ENCODE results near the gene LYPD1.

Gene LYPD1

GRCh38 chr2:132667706-132668105 is 2.3 kb downstream of the LYPD1 start:
- DNase-seq (ENCODE audit: low read depth) = no peak
- no peak for TF ChIP-seq CTCF (IDR thresholded peaks at IDR 0.05; ENCODE audit: control insufficient read depth, extremely low read depth, insufficient read depth)
- H3K4me3 ChIP-seq (ENCODE audit: low read depth, low read length) = no peak overlapping the region

- no peak for TF ChIP-seq CTCF (IDR thresholded peaks at IDR 0.05; ENCODE audit: control insufficient read depth, extremely low read depth, insufficient read depth)
- DNase-seq (ENCODE audit: low read depth) = no peak
- H3K4me3 ChIP-seq (ENCODE audit: low read depth, low read length) = no peak overlapping the region
These were observed 4.4 kb downstream of the LYPD1 start for GRCh38 chr2:132665401-132666140.

DNA sequence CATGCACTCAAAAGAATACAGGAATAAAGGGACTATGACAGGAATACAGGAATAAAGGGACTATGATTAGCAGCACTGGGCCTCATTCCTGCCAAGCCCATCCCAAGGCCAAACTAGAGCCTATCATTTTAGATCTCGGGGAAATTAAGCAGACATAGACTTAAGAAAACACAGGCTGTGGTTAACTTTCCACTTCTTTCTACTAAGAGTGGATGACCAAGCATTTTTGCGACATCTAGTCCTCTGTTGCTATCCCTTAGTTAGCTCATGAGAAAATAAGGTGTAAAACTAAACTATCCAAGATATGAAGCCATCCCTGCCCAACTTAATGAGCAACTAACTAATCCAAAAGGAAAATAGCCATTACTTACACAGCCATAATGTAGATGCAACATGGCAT is 5.9 kb downstream of the LYPD1 start:
- H3K4me3 ChIP-seq (ENCODE audit: low read depth, low read length) = no peak overlapping the region
- TF ChIP-seq CTCF (IDR thresholded peaks at IDR 0.05; ENCODE audit: control insufficient read depth, extremely low read depth, insufficient read depth) = no peak
- no peak for DNase-seq (ENCODE audit: low read depth)

DNA sequence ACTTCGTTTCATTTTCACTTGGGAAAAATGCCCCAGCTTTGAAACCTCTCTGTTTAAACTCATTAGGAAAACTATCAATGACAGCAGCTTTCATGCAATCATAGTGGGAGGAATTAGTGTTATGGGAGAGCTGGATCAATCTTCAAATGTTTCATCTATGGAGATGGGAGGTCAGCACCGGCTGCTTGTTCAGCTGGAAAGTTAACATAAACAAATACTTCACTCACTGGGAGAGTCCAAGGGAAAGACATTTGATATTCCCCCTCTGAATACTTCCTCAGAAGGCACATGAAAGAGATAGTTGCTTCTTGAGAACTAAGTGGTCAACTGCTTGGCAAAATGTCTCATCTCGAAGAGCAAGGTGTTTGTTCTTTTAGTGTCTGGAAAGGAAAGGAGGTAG is 7.3 kb downstream of the LYPD1 start:
- no peak for DNase-seq (ENCODE audit: low read depth)
- H3K4me3 ChIP-seq (ENCODE audit: low read depth, low read length) = no peak overlapping the region
- no peak for TF ChIP-seq CTCF (IDR thresholded peaks at IDR 0.05; ENCODE audit: control insufficient read depth, extremely low read depth, insufficient read depth)

DNA sequence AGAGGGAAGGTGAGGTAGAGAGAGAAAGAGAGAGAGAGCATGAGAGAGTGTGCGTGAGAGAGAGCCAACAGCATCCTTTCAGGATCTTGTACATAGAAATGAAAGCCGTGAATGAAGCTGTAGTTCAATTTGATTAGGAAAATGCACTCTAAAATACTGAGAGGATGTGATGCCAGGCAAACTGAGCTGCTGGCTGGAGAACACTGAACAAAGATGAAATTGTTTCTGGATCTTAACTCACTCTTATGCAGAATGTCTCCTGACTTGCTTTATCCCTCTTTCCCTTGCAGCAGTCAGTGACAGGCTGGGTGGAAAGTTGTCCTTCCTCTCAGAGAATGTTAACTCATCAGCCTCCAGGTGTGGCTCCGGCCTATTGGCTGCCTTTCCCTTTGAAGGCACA is 10.7 kb downstream of the LYPD1 start:
- TF ChIP-seq CTCF (IDR thresholded peaks at IDR 0.05; ENCODE audit: control insufficient read depth, extremely low read depth, insufficient read depth) = no peak
- H3K4me3 ChIP-seq (ENCODE audit: low read depth, low read length) = no peak overlapping the region
- no peak for DNase-seq (ENCODE audit: low read depth)

DNA sequence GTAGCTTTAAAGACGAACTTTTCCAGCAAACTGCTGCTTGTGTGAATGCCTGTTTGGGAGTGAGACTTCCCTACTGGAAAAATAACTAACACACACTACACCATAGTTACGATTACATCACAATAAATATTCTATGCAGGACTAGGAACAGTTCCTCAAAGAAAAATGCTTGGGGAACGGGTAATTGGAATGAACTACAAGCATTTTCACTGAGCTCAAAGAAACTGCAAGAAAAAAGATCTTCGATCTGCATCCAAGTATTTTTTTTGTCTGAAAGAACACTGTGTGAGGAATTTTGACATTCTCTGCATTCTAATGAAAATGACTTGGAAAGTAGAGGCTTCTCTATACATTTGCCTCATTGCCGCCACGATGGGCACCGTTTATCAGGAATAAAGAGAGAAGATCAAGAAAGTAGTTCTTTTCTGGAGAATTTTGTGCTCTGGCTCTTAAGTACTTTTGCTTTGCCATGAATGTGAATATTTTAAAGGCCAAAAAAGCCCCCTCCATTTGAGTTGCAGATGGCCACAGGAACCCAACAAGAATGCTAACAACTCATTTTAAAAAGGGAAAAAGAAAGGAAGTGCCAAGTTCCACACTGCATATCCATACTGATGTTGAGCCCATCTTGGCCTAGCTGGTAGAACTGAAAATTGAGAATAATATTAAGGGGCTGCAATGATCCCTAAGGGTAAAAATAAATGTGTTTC is 13.6 kb downstream of the LYPD1 start:
- TF ChIP-seq CTCF (IDR thresholded peaks at IDR 0.05; ENCODE audit: control insufficient read depth, extremely low read depth, insufficient read depth) = no peak
- no peak for DNase-seq (ENCODE audit: low read depth)
- no peak overlapping the region for H3K4me3 ChIP-seq (ENCODE audit: low read depth, low read length)

Measured in LNCaP clone FGC (cell line).